ENCODE measurements around the gene ASB6. TPM values are rescaled to one million over a fixed set of nuclear protein-coding genes. Genes with fewer than 3 reads are reported as not detected.
A peak's percentile ranks its signal among the peaks of the same experiment; 100 is the strongest.

The ASB6 gene
- total RNA-seq, 3 donors from 2014 or later = 32.1 to 35.3 (median 35.1) TPM

DNA sequence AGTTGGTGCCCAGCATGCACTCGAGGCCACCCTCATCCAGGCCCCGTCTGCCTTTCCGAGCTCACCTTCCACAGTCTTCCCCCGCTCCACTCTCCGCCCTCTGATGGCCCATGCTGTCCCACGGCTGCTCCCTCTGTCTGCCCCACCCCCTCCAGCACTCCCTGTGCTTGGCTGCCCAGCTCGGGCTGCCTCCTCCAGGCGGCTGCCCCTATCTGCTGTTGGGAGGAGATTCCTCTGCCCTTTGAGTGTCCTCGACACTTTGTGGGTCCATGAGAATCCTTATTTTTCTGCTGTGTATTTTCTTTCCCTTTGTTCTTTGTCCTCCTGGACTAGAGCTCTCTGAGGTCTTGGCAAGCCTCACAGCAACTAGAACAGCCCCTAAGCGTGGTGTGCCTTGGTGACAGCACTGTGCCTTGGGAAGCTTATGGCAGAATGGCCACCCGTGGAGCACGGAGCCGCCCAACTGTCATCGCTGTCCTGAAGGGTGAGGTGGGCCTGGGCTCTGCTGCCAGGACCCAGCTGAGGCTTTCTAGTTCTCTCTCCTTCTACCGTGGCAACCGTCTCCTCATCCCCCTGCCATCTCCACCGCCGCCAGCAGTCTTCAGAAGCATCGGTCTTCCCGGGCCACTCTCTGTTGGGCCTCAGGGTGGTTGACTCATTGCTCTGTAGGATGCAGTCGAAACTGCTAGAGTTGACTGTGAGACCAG is 10.8 kb downstream of the ASB6 start:
- peak; percentile 19 to 38 for ATAC-seq
- DNase-seq = no peak
- Mint-ChIP-seq H3K4me1 (ENCODE audit: low read depth) (peaks cover 57% of the 10 kb centered on the region), H3K36me3 (ENCODE audit: insufficient read depth) (peaks cover 19% of the 10 kb centered on the region), H3K27me3 (ENCODE audit: low read depth) (no peaks in the 10 kb centered on the region), H3K9me3 (no peaks in the 10 kb centered on the region), H3K4me3 (no peak overlapping the region)

DNA sequence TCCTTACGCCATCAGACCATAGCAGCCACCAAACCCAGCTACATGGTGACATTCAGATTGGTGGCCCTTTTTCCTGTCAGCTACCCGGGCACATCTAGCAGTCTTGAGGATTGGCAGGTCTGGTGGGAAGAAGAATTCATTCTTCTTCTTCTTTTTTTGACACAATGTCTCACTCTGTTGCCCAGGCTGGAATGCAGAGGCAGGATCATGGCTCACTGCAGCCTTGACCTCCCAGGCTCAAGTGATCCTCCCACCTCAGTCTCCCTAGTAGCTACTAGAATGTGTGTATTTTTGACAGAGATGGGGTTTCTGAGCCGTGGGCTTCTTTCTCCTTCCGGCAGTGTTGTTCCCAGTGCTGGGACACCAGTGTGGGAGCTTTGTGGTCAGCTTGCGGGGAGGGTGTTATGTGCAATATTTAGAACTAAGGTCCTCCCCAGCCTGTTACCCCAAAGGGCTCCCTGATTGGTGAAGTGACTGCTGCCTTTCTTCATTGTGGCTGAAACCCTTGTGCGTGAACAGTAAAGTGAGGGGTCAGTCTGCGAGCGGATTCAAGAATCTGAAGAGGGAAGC is 12.6 kb downstream of the ASB6 start:
- Mint-ChIP-seq H3K9me3 (no peaks in the 10 kb centered on the region), H3K4me3 (peak overlapping the region; percentile 13), H3K36me3 (ENCODE audit: insufficient read depth) (peaks cover 8% of the 10 kb centered on the region), H3K27me3 (ENCODE audit: low read depth) (no peaks in the 10 kb centered on the region), H3K4me1 (ENCODE audit: low read depth) (peaks cover 67% of the 10 kb centered on the region)
- DNase-seq (no peak), ATAC-seq (no peak)

DNA sequence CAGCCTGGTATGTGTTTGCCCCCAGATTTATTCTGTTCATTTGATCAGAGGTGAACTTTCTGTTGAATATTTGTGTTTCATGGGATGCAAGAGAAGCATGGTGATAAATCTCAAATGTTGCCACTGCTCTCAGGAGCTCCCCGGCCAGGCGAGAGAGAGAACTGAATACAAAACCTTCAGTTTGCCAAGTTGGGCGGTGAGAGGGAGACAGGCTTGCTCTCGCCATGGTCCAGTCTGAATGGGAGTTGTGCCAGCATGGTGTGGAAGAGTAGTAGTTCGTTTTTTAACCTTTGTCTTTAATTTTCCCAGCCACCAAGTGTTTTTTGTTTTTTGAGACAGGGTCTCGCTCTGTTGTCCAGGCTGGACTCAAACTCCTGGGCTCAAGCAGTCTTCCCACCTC is 13.2 kb downstream of the ASB6 start:
- no peaks in the 10 kb centered on the region for H3K27me3 Mint-ChIP-seq (ENCODE audit: low read depth)
- DNase-seq = no peak
- no peaks in the 10 kb centered on the region for H3K9me3 Mint-ChIP-seq
- H3K36me3 Mint-ChIP-seq (ENCODE audit: insufficient read depth) = peaks cover 8% of the 10 kb centered on the region
- no peak for ATAC-seq
- H3K4me1 Mint-ChIP-seq (ENCODE audit: low read depth) = peaks cover 71% of the 10 kb centered on the region
- peak overlapping the region; percentile 38 for H3K4me3 Mint-ChIP-seq

DNA sequence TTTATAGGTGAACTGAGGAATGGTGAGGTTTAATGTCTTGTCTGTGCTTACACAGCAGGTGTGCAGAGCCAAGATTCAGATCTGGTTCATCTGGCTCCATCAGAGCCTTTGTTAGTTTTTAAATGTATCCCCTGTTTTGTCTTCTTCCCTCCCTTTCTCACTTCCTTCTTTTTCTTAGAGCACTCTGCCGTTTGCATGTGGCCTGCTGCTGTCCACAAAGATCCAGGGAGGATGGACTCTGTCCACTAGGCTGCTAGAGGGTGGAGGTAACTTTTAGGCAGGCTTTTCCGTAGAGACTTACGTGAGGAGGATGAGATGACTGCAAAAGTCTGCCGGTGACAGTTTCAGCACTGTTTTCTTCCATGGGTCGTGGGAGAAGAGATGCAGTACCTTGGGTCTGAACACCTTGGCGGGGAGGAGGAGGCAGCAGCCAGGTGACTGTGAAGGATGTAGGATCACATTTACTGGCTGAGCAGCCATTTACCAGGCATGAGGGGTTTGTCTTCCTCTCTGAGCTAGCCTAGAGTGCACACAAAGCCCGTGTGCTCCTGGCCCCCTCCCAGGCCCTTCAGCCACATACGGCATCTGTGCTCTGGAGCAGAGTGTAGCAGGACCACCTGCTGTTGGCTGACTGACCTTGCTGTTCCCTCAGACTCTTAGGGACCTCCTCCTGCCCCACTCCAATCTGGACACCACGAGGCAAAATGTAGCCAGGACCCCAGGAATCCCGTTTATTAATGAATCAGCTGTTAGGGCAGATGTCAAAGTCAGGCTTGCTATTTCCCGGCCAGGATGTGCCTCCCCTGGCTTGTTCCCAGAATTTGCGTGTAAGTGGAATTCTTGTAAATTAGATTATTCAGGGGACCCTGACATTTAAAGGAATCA is 14.2 kb downstream of the ASB6 start:
- H3K27me3 Mint-ChIP-seq (ENCODE audit: low read depth) = no peaks in the 10 kb centered on the region
- no peaks in the 10 kb centered on the region for H3K9me3 Mint-ChIP-seq
- peaks cover 71% of the 10 kb centered on the region for H3K4me1 Mint-ChIP-seq (ENCODE audit: low read depth)
- peak overlapping the region; percentile 92 for H3K4me3 Mint-ChIP-seq
- ATAC-seq = no peak
- peaks cover 8% of the 10 kb centered on the region for H3K36me3 Mint-ChIP-seq (ENCODE audit: insufficient read depth)
- no peak for DNase-seq

DNA sequence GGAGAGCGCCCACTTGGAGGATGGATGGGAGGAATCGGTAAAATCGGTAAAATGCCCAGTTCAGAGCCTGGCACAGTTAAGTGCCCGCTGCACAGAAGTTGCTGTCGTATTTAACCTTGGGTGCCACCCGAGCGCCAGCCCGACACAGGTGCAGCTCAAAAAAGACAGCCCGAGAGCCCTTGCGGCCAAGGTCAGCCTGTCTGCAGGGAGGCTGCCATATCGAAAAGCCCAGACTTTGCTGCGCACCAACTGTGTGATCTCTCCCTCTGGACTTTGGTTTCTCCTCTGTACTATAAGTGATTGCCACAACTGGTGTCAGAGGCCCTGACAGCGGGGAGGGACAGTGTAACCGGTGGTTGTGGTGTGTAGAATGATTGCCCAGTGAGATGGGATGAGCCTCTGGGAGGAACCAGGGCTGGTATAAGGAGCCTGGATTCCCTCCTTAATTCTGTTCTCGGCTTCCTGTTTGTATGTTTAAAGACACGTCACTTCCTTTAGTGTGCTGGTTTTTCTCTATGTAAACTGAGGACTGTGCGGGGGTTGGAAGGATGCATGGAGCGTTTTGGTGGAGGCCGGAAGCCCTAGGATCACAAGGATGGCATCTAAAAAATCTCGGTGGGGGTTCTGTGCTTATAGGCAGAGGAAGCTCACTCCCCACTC is 15.2 kb downstream of the ASB6 start:
- Mint-ChIP-seq H3K36me3 (ENCODE audit: insufficient read depth) (peaks cover 8% of the 10 kb centered on the region), H3K9me3 (no peaks in the 10 kb centered on the region), H3K4me3 (peak overlapping the region; percentile 92), H3K4me1 (ENCODE audit: low read depth) (peaks cover 64% of the 10 kb centered on the region), H3K27me3 (ENCODE audit: low read depth) (peaks cover 2% of the 10 kb centered on the region)
- ATAC-seq = peak; percentile 24 to 30
- DNase-seq = no peak

DNA sequence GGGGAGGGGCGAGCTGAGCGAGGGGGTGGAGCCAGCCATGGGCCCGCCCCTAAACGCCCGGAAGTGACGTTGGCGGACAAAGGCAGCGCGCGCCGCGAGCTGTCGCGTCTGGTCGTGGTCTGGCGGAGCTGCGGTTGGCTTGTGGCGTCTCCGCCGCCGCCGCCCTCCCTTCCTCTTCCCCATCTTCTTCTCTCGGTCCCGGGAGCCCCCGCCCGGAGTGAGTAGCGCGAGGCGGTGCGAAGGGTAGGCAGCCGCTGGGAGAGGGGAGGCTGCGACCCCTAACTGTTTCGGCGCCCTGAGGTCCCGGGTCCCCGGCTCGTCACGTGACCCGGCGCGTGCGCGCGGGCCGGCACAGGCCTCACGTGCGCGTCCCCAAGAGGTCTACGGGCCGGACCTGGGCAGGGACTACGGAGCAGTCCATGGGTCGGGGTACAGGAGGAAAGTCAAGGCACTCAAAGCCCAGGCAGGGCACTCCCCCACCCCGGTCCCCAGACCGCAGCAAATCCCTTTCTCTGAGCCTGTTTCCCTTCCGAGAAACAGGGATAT is 15.8 kb downstream of the ASB6 start, which contains the start of gene NTMT1:
NTMT1 (plus strand) TSS at position 85 of the 546 bp plus-strand sequence. CDS start 6,541 bp downstream, outside the sequence.
- peaks cover 59% of the 10 kb centered on the region for H3K4me1 Mint-ChIP-seq (ENCODE audit: low read depth)

DNA sequence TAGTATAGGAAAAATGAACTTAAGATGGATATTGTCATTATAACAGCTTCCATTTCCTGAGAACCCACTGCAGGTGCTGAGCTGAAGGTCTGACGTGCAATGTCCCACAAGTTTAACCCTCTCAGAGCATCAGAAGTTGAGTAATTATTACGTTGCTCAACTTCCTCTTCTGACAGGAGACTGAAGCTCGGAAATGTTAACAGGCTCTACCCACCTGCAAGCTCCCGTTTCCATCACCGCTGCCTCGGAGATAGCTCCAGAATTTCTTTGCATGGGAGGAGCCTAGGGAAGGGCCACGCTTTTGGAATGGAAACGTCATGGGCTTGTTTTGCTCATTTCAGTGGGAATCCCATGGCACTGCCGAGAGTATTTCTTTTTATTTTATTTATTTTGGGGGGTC is 17.0 kb downstream of the ASB6 start:
- peak overlapping the region; percentile 92 for H3K4me3 Mint-ChIP-seq
- peaks cover 14% of the 10 kb centered on the region for H3K27me3 Mint-ChIP-seq (ENCODE audit: low read depth)
- peak in 1 of 2 donors; percentile 12 for ATAC-seq
- peaks cover 52% of the 10 kb centered on the region for H3K4me1 Mint-ChIP-seq (ENCODE audit: low read depth)
- peaks cover 8% of the 10 kb centered on the region for H3K36me3 Mint-ChIP-seq (ENCODE audit: insufficient read depth)
- no peak for DNase-seq
- no peaks in the 10 kb centered on the region for H3K9me3 Mint-ChIP-seq

More for the DNA sequence above, 15.8 kb downstream of the ASB6 start, which contains the start of gene NTMT1:
- Mint-ChIP-seq H3K36me3 (ENCODE audit: insufficient read depth) (peaks cover 8% of the 10 kb centered on the region), H3K27me3 (ENCODE audit: low read depth) (peaks cover 8% of the 10 kb centered on the region), H3K4me3 (peak within 1 kb of the TSS; percentile 92), H3K9me3 (no peaks in the 10 kb centered on the region)
- DNase-seq (peak; percentile 92), ATAC-seq (peak; percentile 85 to 86)

DNA sequence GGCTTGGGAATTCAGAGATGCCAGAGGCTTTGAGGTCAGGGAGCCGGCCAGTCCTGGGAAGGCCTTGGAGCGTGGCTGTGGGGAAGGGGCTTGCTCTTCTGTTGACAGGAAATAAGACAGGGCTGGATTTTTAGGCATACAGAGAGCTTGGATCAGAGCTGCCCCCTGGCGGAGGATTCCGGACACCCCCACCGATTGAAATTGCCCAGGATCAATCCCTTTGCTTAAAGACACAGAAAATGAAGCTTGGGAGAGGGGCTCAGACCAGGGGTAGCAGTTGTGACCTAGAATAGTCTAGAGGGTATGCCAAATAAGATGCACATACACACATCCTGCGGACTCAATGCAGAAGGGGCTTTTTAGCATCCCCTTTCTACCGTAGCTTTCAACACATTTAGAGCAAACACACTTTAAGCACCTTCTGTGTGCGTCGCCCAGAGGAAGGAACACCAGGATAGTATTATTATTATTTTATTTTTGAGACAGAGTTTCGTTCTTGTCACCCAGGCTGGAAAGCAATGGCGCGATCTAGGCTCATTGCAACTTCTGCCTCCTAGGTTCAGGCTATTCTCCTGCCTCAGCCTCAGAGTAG is 17.7 kb downstream of the ASB6 start:
- H3K27me3 Mint-ChIP-seq (ENCODE audit: low read depth) = peaks cover 19% of the 10 kb centered on the region
- H3K4me1 Mint-ChIP-seq (ENCODE audit: low read depth) = peaks cover 47% of the 10 kb centered on the region
- no peaks in the 10 kb centered on the region for H3K9me3 Mint-ChIP-seq
- peaks cover 8% of the 10 kb centered on the region for H3K36me3 Mint-ChIP-seq (ENCODE audit: insufficient read depth)
- DNase-seq (peak; percentile 69), ATAC-seq (no peak)
- peak overlapping the region; percentile 92 for H3K4me3 Mint-ChIP-seq

DNA sequence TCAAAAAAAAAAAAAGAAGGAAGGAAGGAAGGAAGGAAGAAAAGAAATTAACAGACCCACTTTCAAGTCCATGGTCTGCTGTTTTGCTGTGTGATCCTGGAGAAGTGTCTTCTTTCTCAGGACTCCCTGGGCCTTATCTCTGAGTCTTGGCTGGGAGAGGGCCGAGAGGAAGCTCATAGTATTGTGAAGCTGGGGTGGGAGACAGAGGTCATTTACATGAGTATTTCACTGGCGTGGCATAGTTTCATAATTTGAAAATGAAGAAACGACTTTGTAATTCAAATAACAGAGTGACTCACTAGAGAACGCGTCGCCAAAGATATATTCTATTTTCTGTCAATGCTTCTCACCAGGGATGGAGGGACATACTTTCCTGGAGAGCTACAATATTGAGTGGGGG is 18.6 kb downstream of the ASB6 start:
- Mint-ChIP-seq H3K9me3 (no peaks in the 10 kb centered on the region), H3K4me1 (ENCODE audit: low read depth) (peaks cover 40% of the 10 kb centered on the region)

DNA sequence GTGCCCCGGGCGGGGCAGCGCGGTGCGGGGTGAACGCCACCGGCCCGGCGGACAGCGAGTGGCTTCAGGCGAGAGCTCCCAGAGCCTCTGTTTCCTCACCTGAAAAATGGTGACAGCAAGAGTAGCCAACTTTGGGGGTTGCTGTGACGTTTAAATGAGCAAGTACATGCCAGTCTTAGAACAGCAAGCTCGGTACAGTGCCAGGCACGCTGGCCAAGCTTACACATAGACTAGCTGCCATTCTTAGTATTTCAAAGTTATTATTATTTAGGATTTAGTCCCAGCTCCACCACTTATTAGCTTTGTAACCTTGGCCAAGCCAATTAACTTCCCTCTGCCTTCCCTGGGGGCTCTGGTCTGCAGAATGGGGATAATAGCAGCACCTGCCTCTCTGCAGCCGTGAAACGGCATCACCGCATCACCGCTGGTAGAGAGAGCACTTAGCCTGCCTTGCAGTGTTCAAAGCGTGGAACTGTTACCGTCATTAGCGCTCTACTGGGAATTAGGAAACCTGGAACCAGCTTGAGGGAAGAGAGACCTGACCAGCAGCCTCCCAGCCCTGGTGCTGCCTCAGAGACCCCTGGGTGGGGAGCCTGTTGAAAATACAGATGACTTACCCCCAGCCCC is 21.2 kb downstream of the ASB6 start, which contains the start of gene C9orf50:
C9orf50 (minus strand) TSS at position 433 of the 627 bp plus-strand sequence. CDS start 527 bp downstream, outside the sequence.
- peaks cover 24% of the 10 kb centered on the region for H3K27me3 Mint-ChIP-seq (ENCODE audit: low read depth)
- DNase-seq (no peak), ATAC-seq (no peak)
- peaks cover 22% of the 10 kb centered on the region for H3K4me1 Mint-ChIP-seq (ENCODE audit: low read depth)
- no peaks in the 10 kb centered on the region for H3K36me3 Mint-ChIP-seq (ENCODE audit: insufficient read depth)
- no peak within 1 kb of the TSS for H3K4me3 Mint-ChIP-seq
- no peaks in the 10 kb centered on the region for H3K9me3 Mint-ChIP-seq

More for the DNA sequence above, 18.6 kb downstream of the ASB6 start:
- peaks cover 24% of the 10 kb centered on the region for H3K27me3 Mint-ChIP-seq (ENCODE audit: low read depth)
- no peak for ATAC-seq
- H3K36me3 Mint-ChIP-seq (ENCODE audit: insufficient read depth) = peaks cover 6% of the 10 kb centered on the region
- DNase-seq = no peak
- no peak overlapping the region for H3K4me3 Mint-ChIP-seq

DNA sequence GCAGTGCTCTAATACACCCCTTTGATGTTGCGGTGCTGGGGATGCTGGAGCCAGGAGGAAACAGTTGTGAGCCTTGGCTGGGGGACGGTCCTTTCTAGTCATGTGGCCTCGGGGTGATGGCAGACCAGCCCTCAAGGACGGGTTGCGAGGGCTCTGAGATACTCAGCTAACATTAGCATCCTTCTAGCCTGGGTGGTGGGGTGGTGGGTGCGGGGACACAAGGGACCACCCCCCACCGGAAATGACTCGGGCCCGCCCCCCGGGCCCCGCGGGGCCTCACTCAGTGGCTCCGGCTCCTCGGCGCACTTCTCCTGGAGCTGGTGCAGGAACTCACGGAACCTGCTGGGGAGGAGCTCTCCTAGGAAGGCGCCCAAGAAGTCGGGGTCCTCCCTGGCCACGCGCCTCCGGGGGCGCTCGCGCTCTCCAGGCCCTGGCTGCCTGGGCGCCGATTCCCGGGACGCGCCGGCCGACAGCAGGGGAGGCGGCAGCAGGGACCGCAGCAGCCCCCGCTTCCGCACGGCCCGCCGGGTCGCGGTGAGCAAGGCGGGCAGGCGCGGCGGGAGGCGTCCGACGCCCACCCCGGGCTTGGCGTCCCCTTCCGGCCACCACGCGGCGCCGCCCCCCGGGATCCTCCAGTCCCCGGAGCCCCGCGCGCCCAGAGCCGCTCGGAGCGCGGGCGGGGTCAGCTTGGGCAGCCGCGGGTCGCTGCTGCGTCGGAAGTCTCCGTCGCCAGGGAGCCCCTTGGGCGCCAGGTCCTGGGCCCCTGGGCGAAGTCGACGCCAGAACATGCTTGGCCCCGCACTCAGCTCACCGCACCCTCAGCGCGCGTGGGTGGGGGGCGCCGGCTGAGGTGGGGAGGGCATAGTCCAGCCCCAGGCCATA is 21.9 kb downstream of the ASB6 start:
- Mint-ChIP-seq H3K9me3 (no peaks in the 10 kb centered on the region), H3K4me3 (no peak overlapping the region), H3K27me3 (ENCODE audit: low read depth) (peaks cover 24% of the 10 kb centered on the region), H3K36me3 (ENCODE audit: insufficient read depth) (no peaks in the 10 kb centered on the region), H3K4me1 (ENCODE audit: low read depth) (peaks cover 18% of the 10 kb centered on the region)
- DNase-seq (no peak), ATAC-seq (peak; percentile 44 to 49)

DNA sequence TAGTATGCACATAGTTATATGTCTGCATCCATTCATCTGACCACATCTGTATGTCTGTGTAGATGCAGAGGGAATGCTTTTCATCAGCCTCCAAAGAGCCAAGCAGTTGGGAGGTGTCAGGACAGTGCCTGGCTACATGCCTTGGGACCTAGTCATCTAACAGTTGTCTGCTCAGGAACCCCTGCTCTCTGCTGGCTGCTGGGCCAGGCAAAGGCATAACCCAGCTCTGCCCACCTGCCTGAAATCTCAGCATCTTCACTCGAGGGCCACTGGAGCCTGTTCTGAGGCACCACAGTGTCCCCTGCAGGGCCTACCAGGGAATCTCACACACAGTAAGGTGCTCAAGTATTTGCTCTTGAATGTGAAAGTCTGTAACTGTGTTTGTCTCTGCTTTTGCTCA is 24.8 kb downstream of the ASB6 start:
- Mint-ChIP-seq H3K9me3 (no peaks in the 10 kb centered on the region), H3K36me3 (ENCODE audit: insufficient read depth) (no peaks in the 10 kb centered on the region), H3K4me3 (no peak overlapping the region), H3K27me3 (ENCODE audit: low read depth) (peaks cover 24% of the 10 kb centered on the region), H3K4me1 (ENCODE audit: low read depth) (peaks cover 8% of the 10 kb centered on the region)
- DNase-seq (no peak), ATAC-seq (peak in 1 of 2 donors; percentile 27)

Data from activated T-cell treated with anti-CD3 and anti-CD28 coated beads, Interleukin-2, amount 50 U/mL, for 4 hours (primary cell).